ENCODE data around the gene TP53. TPM values are rescaled to one million over a fixed set of nuclear protein-coding genes. Genes with fewer than 3 reads are reported as not detected.

Gene TP53
- total and polyA plus RNA-seq, 2 donors from 2014 or later: 14.8 to 66.9 TPM

DNA sequence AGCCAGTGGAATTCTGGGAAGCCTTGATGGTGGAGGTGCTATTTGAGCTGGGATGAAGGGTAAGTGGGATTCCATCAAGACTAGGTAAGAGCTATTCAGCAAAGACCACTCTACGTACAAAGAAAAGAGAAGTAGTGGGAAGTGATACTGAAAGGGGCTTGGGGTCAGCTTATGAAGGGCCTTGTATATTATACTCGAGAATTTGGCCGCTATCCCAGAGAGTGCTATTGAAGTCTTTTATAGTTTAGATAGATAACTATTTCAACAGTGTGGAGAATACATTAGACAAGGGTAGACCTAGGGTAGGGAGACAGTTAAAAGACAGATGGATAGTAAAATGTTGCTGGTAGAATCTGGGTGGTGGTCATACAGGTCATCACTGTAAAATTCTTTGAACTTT is 40.6 kb upstream of the TP53 start:
- DNase-seq: no peak
- no peaks in the 10 kb centered on the region for H3K9me3 ChIP-seq (ENCODE audit: control insufficient read depth in 2 of 3, insufficient read depth in 1 of 3, low read length in 3 of 3)
- no peaks in the 10 kb centered on the region for H3K27me3 ChIP-seq (ENCODE audit: control insufficient read depth, insufficient read depth, low read length)
- TF ChIP-seq, protein P1, sequence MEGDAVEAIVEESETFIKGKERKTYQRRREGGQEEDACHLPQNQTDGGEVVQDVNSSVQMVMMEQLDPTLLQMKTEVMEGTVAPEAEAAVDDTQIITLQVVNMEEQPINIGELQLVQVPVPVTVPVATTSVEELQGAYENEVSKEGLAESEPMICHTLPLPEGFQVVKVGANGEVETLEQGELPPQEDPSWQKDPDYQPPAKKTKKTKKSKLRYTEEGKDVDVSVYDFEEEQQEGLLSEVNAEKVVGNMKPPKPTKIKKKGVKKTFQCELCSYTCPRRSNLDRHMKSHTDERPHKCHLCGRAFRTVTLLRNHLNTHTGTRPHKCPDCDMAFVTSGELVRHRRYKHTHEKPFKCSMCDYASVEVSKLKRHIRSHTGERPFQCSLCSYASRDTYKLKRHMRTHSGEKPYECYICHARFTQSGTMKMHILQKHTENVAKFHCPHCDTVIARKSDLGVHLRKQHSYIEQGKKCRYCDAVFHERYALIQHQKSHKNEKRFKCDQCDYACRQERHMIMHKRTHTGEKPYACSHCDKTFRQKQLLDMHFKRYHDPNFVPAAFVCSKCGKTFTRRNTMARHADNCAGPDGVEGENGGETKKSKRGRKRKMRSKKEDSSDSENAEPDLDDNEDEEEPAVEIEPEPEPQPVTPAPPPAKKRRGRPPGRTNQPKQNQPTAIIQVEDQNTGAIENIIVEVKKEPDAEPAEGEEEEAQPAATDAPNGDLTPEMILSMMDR (IDR thresholded peaks at IDR 0.05; ENCODE audit: borderline replicate concordance, extremely low read depth, insufficient read depth): no peak
- H3K4me1 ChIP-seq (ENCODE audit: control insufficient read depth in 2 of 3, insufficient read depth in 2 of 3, low read depth in 1 of 3, low read length in 3 of 3): no peaks in the 10 kb centered on the region
- H3K4me3 ChIP-seq (ENCODE audit: low read length in 3 of 3): no peak overlapping the region
- H3K36me3 ChIP-seq (ENCODE audit: control insufficient read depth in 2 of 3, insufficient read depth in 3 of 3, low read length in 3 of 3): no peaks in the 10 kb centered on the region
- no peak for FAIRE-seq
- intact Hi-C loops (cut with DNase I): no loop called here
- no peak overlapping the region for H3K27ac ChIP-seq (ENCODE audit: low read depth in 2 of 2, low read length in 2 of 2)
- H3K9ac ChIP-seq (ENCODE audit: low read length in 3 of 3): no peak overlapping the region

DNA sequence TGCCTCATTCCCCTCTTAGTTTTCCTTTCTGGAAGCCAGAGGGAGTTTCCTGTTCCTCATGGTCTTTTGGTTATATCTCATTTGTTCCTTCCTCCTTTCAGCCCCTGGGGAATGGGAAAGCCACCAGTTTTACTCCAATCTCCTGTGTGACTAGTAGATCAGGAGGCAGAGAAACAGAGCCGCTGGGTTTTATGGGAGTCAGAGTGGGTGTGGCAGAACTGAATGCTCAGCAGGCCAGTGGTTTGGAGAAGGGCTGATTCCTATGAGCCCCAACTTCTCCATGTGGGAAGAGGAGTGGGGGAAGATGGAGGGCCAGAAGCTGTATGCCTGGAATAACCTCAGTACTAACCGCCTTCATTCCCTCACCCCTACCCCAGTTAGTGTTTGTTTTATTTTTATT is 34.3 kb upstream of the TP53 start:
- intact Hi-C loops (cut with DNase I): no loop called here
- peaks cover 0 to 5% (median 0%) of the 10 kb centered on the region in 3 donors for H3K4me1 ChIP-seq (ENCODE audit: control insufficient read depth in 2 of 3, insufficient read depth in 2 of 3, low read depth in 1 of 3, low read length in 3 of 3)
- FAIRE-seq (no peak), DNase-seq (no peak)
- no peak overlapping the region for H3K4me3 ChIP-seq (ENCODE audit: low read length in 3 of 3)
- H3K9me3 ChIP-seq (ENCODE audit: control insufficient read depth in 2 of 3, insufficient read depth in 1 of 3, low read length in 3 of 3): no peaks in the 10 kb centered on the region
- H3K9ac ChIP-seq (ENCODE audit: low read length in 3 of 3): no peak overlapping the region
- H3K36me3 ChIP-seq (ENCODE audit: control insufficient read depth in 2 of 3, insufficient read depth in 3 of 3, low read length in 3 of 3): no peaks in the 10 kb centered on the region
- TF ChIP-seq, protein P1 (IDR thresholded peaks at IDR 0.05; ENCODE audit: borderline replicate concordance, extremely low read depth, insufficient read depth): no peak
- no peak overlapping the region for H3K27ac ChIP-seq (ENCODE audit: low read depth in 2 of 2, low read length in 2 of 2)
- H3K27me3 ChIP-seq (ENCODE audit: control insufficient read depth, insufficient read depth, low read length): no peaks in the 10 kb centered on the region

DNA sequence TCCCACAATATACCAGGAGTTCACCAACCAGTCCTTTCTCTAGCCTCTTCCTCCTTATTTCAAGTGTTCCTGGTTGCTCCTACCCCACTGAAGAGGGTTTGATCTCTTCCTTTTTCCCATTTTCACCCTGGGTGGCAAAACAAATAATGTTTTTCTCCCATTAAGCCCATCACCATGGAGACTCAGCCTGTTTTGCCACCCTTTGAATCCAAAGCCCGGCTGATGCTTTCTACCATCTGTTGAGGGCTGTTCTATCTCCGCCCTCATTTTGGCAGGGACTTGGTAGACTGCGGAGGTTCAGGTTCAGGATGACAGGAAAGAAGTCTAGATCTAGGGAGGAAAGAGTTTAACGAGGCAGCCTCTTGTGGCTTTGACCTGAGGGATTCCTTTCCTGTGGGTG is 32.8 kb upstream of the TP53 start:
- no peaks in the 10 kb centered on the region for H3K9me3 ChIP-seq (ENCODE audit: control insufficient read depth in 2 of 3, insufficient read depth in 1 of 3, low read length in 3 of 3)
- H3K4me1 ChIP-seq (ENCODE audit: control insufficient read depth in 2 of 3, insufficient read depth in 2 of 3, low read depth in 1 of 3, low read length in 3 of 3): peaks cover 0 to 6% (median 0%) of the 10 kb centered on the region in 3 donors
- FAIRE-seq (no peak), DNase-seq (no peak)
- TF ChIP-seq, protein P1 (IDR thresholded peaks at IDR 0.05; ENCODE audit: borderline replicate concordance, extremely low read depth, insufficient read depth): no peak
- H3K9ac ChIP-seq (ENCODE audit: low read length in 3 of 3): no peak overlapping the region
- no peak overlapping the region for H3K27ac ChIP-seq (ENCODE audit: low read depth in 2 of 2, low read length in 2 of 2)
- H3K36me3 ChIP-seq (ENCODE audit: control insufficient read depth in 2 of 3, insufficient read depth in 3 of 3, low read length in 3 of 3): no peaks in the 10 kb centered on the region
- H3K27me3 ChIP-seq (ENCODE audit: control insufficient read depth, insufficient read depth, low read length): no peaks in the 10 kb centered on the region
- intact Hi-C loops (cut with DNase I): no loop called here
- no peak overlapping the region for H3K4me3 ChIP-seq (ENCODE audit: low read length in 3 of 3)

DNA sequence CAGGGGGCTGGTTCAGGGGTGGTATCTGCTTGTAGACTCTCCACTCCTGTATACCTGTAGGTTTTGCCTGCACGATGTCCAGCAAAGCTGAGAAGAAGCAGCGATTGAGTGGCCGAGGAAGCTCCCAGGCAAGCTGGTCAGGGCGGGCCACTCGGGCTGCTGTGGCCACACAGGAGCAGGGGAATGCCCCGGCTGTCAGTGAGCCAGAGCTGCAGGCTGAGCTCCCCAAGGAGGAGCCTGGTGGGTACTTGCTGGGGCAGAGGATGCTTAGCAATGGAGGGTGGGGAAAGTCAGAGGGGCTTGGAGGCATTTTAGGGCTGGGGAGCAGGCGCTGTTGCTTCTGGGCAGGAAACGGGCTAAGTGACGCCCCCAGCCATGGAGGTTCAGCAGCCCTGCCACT is 32.4 kb upstream of the TP53 start:
- no peak overlapping the region for H3K4me3 ChIP-seq (ENCODE audit: low read length in 3 of 3)
- TF ChIP-seq, protein P1 (IDR thresholded peaks at IDR 0.05; ENCODE audit: borderline replicate concordance, extremely low read depth, insufficient read depth): no peak
- DNase-seq (peak in 1 of 5 donors; percentile 47), FAIRE-seq (no peak)
- H3K9ac ChIP-seq (ENCODE audit: low read length in 3 of 3): no peak overlapping the region
- no peaks in the 10 kb centered on the region for H3K9me3 ChIP-seq (ENCODE audit: control insufficient read depth in 2 of 3, insufficient read depth in 1 of 3, low read length in 3 of 3)
- intact Hi-C loops (cut with DNase I): no loop called here
- H3K27me3 ChIP-seq (ENCODE audit: control insufficient read depth, insufficient read depth, low read length): no peaks in the 10 kb centered on the region
- H3K27ac ChIP-seq (ENCODE audit: low read depth in 2 of 2, low read length in 2 of 2): no peak overlapping the region
- peaks cover 0 to 6% (median 0%) of the 10 kb centered on the region in 3 donors for H3K4me1 ChIP-seq (ENCODE audit: control insufficient read depth in 2 of 3, insufficient read depth in 2 of 3, low read depth in 1 of 3, low read length in 3 of 3)
- H3K36me3 ChIP-seq (ENCODE audit: control insufficient read depth in 2 of 3, insufficient read depth in 3 of 3, low read length in 3 of 3): no peaks in the 10 kb centered on the region

Data from kidney (tissue), 14 donors.